AG10803 (cell line): ENCODE measurements around the gene CADPS2.

ENCODE experiments used
- DNase-seq: peaks from one replicate; pipeline ENCODE4 v3.0.0; 2010; ENCODE audit warnings: low read depth
- H3K4me3 ChIP-seq: 2 replicates; pipeline ENCODE4 v1.5.1; 2011; ENCODE audit warnings: mild to moderate bottlenecking, low read length, control low read depth
- TF ChIP-seq, protein P1 (sequence below): conservative IDR thresholded peaks from 2 replicates; pipeline ENCODE4 v1.5.1; 2011; ENCODE audit warnings: mild to moderate bottlenecking, low read length, control low read depth, inconsistent platforms

The CADPS2 gene

DNA sequence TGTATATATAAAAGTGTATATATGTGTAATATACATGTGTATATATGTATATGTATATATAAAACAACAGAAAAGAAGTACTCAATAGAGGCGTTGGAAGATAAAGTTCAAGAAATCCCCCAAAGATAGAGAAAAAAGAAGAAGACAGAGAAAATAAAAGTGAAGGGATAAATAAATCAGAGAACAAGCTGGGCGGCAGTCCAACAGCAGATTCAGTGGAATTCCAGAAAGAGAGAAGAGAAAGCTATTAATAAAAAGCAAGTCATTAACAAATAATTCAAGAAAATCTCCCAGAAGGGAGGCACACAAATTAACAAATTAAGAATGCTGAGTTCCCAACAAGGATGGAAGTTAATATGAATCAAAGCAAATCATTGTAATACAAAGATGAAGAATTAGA is 124.2 kb downstream of the CADPS2 start:
- no peak overlapping the region for H3K4me3 ChIP-seq
- DNase-seq, result no peak
- TF ChIP-seq, protein P1, sequence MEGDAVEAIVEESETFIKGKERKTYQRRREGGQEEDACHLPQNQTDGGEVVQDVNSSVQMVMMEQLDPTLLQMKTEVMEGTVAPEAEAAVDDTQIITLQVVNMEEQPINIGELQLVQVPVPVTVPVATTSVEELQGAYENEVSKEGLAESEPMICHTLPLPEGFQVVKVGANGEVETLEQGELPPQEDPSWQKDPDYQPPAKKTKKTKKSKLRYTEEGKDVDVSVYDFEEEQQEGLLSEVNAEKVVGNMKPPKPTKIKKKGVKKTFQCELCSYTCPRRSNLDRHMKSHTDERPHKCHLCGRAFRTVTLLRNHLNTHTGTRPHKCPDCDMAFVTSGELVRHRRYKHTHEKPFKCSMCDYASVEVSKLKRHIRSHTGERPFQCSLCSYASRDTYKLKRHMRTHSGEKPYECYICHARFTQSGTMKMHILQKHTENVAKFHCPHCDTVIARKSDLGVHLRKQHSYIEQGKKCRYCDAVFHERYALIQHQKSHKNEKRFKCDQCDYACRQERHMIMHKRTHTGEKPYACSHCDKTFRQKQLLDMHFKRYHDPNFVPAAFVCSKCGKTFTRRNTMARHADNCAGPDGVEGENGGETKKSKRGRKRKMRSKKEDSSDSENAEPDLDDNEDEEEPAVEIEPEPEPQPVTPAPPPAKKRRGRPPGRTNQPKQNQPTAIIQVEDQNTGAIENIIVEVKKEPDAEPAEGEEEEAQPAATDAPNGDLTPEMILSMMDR, result no peak

DNA sequence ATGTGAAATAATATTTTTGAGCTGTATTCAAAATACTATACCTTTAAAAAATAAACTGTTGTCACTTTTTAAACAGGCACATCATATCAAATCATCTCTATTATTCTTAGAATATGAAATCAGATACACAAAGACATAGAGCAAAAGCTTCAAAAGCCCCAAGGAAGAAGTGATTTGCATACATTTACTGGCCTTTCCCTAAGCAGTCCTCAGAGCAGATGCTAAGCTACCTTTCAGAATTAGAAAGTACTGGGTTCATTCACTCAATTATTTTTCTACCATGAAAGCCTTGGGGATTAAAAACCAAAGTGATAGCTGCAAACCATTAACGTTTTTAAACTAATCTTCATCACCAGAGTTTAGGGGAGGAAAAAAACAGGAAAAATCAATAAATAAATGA is 127.8 kb downstream of the CADPS2 start:
- H3K4me3 ChIP-seq, result no peak overlapping the region
- TF ChIP-seq, protein P1, result no peak
- DNase-seq, result no peak

DNA sequence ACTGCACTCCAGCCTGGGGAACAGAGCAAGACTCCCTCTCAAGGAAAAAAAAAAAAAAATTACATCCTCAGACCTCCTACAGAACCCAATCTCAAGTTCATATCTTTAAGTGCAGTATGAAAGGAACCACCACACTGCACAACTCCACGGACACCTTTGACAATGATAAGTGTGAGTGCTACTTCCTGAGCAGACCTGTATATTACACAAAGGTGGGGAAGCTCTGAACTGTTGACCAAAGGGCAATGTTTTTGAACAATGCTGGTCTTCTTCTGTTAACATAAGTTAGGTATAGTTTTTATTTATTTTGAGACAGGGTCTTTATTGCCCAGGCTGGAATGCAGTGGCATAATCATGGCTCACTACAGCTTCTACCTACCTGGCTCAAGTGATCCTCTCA is 129.4 kb downstream of the CADPS2 start:
- H3K4me3 ChIP-seq, result no peak overlapping the region
- TF ChIP-seq, protein P1, result no peak
- DNase-seq, result no peak

DNA sequence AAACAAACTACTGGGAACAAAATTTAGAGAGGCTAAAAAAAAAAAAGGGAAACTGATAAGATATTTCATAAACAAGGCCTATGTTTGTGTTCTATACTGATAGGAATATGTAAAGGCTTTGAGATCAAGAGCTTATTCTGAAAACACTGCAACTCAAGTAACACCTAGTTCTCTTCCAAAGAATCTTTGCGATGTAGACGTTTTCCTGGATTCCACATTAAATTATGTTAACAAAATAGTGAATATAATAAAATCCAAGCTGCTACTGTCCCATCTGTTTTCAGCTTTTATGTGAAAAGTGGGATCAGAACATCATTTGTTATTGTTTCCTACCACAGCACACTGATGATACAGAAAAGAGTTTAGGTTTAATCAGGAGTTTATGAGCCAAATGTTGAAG is 130.6 kb downstream of the CADPS2 start:
- TF ChIP-seq, protein P1, result no peak
- no peak for DNase-seq
- H3K4me3 ChIP-seq, result no peak overlapping the region

DNA sequence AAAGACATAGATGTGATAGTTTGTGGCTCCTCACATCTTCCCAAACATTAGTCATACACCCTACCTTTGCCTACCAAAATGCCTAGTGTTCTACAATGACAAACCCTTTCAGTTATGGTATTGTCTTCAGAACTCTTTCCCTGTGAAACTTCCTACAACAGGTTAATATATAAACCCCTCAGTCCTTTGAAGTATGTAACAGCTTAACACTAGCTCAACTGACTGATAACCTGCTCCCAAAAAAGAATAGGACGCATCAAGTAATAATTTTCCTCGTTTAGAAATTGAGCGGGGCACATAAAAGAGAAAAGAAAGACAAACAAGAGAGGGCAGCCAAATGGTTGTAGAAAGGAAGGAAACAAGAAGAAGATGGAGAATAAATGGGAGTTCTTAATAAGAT is 133.7 kb downstream of the CADPS2 start:
- no peak for DNase-seq
- H3K4me3 ChIP-seq, result no peak overlapping the region
- TF ChIP-seq, protein P1, result no peak

DNA sequence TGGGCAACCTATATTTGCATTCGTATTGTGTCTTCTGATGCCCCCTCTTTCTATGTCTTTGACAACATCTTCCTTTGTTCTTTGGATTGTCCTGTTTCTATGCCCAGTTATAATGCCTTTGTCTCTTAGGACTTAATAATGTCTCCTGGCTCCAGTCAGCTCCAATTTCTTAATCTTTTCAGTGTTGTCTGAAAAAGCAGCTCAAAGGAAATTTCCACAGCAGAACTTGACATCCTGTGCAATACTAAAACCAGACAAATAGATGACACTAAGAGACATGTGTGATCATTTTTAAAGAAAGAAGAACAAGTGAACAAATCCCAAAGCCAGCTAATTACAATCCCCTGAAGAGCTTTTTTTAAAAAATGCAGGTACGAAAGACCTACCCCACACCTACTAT is 135.9 kb downstream of the CADPS2 start:
- DNase-seq, result no peak
- TF ChIP-seq, protein P1, result no peak
- no peak overlapping the region for H3K4me3 ChIP-seq

DNA sequence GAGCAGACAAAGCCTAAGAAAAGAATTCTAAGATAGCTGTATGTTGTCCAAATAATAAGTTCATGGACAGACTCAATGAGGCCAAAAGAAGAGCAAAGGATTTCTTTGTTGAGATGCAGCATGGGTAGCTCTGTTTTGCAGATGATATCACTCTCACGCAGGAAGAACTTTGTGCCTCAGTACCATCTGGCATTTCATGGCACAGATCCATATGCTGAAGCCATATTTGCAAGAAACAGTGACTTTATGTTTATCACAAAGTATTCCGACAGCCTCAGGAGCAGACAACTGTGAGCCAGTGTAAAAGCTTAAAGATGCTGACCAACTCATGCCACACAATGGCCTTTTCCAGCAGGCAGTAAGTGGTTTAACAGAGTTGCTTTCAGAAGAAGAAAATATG is 138.1 kb downstream of the CADPS2 start:
- DNase-seq, result no peak
- TF ChIP-seq, protein P1, result no peak
- H3K4me3 ChIP-seq, result no peak overlapping the region
